Activated naive CD8-positive, alpha-beta T cell treated with anti-CD3 and anti-CD28 coated beads for 36 hours (primary cell): Measurements from ENCODE around the gene ANAPC2. TPM values are rescaled to one million over a fixed set of nuclear protein-coding genes. Genes with fewer than 3 reads are reported as not detected.
"Not testable (repeated sequence)": the region's sequence is repeated elsewhere in the genome, so short reads cannot be mapped to it uniquely, and the experiment has no call there.

ENCODE experiments used
- DNase-seq: peaks from one replicate; pipeline ENCODE4 v3.0.0; 2021
- H3K27ac Mint-ChIP-seq: one replicate; pipeline ENCODE4 v1.8.0; 2022; ENCODE audit warnings: mild to moderate bottlenecking, moderate library complexity, mixed read lengths
- H3K27me3 Mint-ChIP-seq: one replicate; pipeline ENCODE4 v1.8.0; 2022; ENCODE audit warnings: mild to moderate bottlenecking, mixed read lengths
- H3K36me3 Mint-ChIP-seq: one replicate; pipeline ENCODE4 v1.8.0; 2021; ENCODE audit warnings: mild to moderate bottlenecking, mixed read lengths
- H3K4me1 Mint-ChIP-seq: one replicate; pipeline ENCODE4 v1.8.0; 2021; ENCODE audit warnings: mixed read lengths
- H3K4me3 Mint-ChIP-seq: one replicate; pipeline ENCODE4 v1.8.0; 2022; ENCODE audit warnings: mild to moderate bottlenecking, moderate library complexity, mixed read lengths
- H3K9me3 Mint-ChIP-seq: one replicate; pipeline ENCODE4 v1.8.0; 2022; ENCODE audit warnings: mixed read lengths
- total RNA-seq, 2 experiments: library from RNA; stranded (reverse); gene quantifications; one replicate each; pipeline ENCODE4 v1.2.3, GENCODE V29; 2021

ANAPC2 gene
- total RNA-seq, 2 experiments from 2014 or later = 42.6 to 48.3 TPM

DNA sequence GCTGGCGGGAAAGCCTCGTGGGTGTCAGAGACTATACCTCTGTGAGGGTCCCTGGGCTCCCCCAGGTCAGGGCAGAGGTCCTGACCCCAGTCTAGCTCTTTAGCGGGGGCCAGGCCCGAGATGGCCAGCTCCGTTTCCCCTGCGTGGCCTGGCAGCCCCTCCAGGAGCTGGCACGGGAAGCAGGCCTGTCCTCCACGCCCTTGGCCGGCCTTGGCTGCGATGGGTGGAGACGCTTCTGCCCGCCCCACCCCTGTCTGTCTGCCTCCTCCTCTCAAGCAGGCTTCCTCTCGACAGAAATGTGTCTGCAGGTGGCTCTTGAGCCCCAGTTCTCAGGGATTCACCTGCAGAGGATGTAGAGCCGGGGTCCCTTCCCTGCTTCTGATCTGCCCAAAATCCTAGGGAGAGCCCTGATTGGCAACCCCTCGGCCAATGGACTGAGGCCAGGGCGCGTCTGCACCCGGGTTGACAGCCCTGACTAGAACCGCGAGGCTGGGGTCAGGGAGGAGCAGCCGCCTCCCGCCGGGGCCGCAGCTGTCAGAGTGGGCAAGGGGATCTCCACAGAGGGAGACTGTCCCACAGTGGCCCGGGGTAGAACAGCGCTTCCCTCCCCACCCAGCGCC, 52.0 kb downstream of the ANAPC2 start:
- no peak for DNase-seq
- peaks cover 73% of the 10 kb centered on the region for H3K27me3 Mint-ChIP-seq
- no peaks in the 10 kb centered on the region for H3K36me3 Mint-ChIP-seq
- H3K9me3 Mint-ChIP-seq = no peaks in the 10 kb centered on the region
- no peak overlapping the region for H3K4me3 Mint-ChIP-seq
- H3K27ac Mint-ChIP-seq = no peak overlapping the region
- H3K4me1 Mint-ChIP-seq = peaks cover 2% of the 10 kb centered on the region

- not testable (repeated sequence) for H3K4me3 Mint-ChIP-seq, H3K9me3 Mint-ChIP-seq, H3K36me3 Mint-ChIP-seq, H3K27ac Mint-ChIP-seq, H3K4me1 Mint-ChIP-seq, DNase-seq
- peaks cover 67% of the 10 kb centered on the region for H3K27me3 Mint-ChIP-seq
Observed at GRCh38 chr9:137135154-137135553, 53.2 kb downstream of the ANAPC2 start.

DNA sequence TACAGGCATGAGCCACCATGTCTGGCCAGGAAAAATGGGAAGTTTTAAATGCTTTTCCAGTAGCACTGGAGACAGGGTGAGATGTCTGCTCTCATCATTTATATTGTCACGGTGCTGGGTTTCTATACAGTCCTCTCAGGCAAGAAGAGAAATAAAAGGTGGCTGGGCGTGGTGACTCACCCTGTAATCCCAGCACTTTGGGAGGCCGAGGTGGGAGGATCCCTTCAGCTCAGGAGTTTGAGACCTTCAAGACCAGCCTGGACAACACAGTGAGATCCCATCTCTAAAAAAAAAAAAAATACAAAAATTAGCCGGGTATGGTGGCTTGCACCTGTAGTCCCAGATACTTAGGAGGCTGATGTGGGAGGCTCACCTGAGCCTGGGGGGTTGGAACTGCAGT, 54.2 kb downstream of the ANAPC2 start:
- Mint-ChIP-seq H3K36me3 (no peaks in the 10 kb centered on the region), H3K27ac (no peak overlapping the region)
- DNase-seq = no peak

DNA sequence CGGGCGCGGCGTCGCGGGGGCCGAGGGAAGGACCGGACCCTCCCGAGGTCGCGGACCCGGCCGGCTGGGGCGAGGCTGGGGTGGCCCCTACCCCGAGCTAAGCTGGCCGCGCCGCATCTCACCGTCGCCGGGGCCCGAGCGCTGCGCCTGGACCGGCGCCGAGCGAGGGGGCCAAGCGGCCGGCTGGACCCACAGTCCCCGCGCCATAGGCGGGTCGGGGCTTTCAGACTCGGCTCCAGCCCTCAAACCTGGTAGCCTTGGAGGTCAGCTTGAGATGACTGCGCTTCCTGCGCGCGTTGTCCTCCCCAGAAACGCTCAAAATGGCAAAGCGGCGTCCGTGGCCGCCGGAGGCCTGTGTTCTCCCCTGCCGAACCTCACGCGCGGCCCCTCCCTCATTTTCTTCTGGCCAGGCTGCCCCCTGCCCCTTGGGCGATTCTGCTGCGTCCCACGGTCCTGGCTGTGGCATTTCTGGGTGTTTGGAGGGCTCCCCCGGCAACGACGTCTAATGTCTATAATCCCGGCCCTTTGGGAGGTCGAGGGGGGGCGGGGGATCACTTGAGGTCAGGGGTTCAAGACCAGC, 58.1 kb downstream of the ANAPC2 start:
- peaks cover 31% of the 10 kb centered on the region for H3K27me3 Mint-ChIP-seq
- peak overlapping the region; percentile 77 for H3K4me3 Mint-ChIP-seq
- H3K36me3 Mint-ChIP-seq = peaks cover 9% of the 10 kb centered on the region
- DNase-seq = no peak
- H3K27ac Mint-ChIP-seq = peak overlapping the region; percentile 63
- peaks cover 21% of the 10 kb centered on the region for H3K4me1 Mint-ChIP-seq
- H3K9me3 Mint-ChIP-seq = no peaks in the 10 kb centered on the region

More for the DNA sequence above, 54.2 kb downstream of the ANAPC2 start:
- peaks cover 2% of the 10 kb centered on the region for H3K4me1 Mint-ChIP-seq
- peaks cover 58% of the 10 kb centered on the region for H3K27me3 Mint-ChIP-seq
- no peak overlapping the region for H3K4me3 Mint-ChIP-seq
- H3K9me3 Mint-ChIP-seq = no peaks in the 10 kb centered on the region

DNA sequence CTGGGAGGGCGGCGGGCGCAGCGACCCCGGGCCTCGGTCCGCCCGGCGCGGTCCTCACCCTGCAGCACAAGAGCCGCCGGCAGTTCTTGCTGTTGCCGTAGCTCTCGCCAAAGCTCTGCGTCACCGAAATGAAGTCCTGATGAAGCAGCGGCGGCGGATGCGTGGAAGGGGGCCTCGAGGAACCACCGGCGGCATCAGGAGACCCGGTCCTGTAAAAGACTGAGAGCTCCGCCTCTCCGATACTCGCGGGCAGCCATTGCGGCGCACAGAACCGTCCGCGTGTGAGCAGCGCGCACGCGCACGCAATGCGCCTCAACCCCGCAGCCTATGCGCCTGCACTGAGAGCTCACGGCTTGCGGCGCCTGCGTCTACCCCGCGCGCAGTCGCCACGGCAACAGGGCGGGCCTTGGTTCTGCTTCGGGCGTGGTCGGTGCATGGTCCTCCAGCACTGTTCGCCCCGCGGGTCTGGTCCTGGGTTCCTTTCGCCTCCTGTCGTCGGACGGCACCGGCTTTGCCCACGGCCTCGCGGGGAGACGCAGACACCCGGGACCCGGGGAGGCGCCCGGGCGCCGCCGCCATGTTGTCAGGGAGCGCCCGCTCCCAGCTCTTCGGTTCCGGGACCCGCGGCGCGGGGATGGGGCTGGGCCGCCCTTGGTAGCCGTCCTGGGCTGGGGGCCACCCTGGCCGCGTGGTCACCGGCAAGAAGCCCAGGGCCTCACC, 58.7 kb downstream of the ANAPC2 start:
- peaks cover 28% of the 10 kb centered on the region for H3K27me3 Mint-ChIP-seq
- H3K9me3 Mint-ChIP-seq = no peaks in the 10 kb centered on the region
- peaks cover 9% of the 10 kb centered on the region for H3K36me3 Mint-ChIP-seq
- peak overlapping the region; percentile 96 for H3K4me3 Mint-ChIP-seq
- peaks cover 21% of the 10 kb centered on the region for H3K4me1 Mint-ChIP-seq
- peak; percentile 92 for DNase-seq
- H3K27ac Mint-ChIP-seq = peak overlapping the region; percentile 66

DNA sequence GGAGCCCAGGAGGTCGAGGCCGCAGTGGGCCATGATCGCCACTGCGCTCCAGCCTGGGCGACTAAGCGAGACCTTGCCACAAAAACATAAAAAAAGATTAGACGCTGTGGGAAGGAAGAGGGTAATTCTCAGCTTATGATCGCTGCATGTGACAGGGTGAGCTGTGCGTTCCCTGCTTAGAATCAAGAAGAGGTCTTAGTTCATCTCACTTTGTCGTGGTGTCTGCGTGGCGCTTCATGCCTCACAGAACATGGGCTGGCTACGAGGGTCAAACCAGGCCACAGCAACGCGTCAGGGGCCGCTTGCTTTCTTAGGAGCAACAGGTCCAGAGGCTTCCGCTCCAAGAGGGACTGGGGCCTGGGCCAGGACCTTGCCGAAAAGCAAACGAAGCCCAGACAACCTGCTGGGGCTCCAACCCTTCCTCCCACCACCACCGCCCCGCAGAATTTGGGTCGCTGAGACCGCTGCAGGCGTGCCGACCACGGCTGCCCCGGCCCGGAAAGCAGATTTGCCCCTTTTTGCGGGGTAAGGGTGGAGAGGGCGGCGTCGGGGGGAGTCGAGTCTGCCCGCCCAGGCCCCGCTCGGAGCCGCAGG, 59.4 kb downstream of the ANAPC2 start:
- Mint-ChIP-seq H3K27ac (peak overlapping the region; percentile 92), H3K27me3 (peaks cover 21% of the 10 kb centered on the region), H3K4me3 (peak overlapping the region; percentile 96), H3K4me1 (peaks cover 21% of the 10 kb centered on the region), H3K36me3 (peaks cover 9% of the 10 kb centered on the region), H3K9me3 (no peaks in the 10 kb centered on the region)
- DNase-seq = no peak

DNA sequence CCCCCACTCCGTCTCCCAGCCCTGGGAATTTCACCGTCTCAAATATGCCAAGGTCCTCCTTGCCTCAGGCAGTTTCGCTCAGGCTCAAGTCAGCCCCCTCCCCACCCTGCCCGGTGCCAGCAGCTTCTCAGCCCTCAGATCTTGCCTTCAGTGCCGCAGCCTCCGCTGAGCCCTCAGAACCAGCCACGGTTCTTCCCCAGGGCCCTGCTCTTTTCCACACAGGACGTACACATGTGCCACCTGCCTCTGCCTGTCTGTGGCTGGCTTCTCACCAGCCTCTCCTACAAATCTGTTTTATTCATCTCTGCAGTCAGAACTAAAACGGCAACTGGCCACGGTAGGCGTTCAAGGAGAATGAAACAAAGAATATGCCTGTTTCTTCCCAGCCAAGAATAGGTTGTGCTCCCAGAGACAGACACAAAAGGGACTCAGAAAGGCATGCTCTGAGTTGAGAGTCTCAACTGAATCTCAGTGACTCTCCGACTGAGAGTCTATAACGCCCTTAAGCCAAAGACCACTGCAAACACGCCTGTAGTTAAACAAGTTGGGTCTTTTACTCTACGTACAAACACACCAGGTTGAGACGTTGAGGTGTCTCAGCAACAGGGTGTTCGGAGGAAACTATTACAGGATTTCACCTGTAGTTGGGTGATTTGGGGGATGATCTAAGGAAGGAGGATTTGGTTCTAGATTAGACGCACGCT, 60.0 kb downstream of the ANAPC2 start:
- peak overlapping the region; percentile 92 for H3K27ac Mint-ChIP-seq
- H3K27me3 Mint-ChIP-seq = peaks cover 19% of the 10 kb centered on the region
- no peak for DNase-seq
- peaks cover 22% of the 10 kb centered on the region for H3K4me1 Mint-ChIP-seq
- H3K36me3 Mint-ChIP-seq = peaks cover 9% of the 10 kb centered on the region
- H3K4me3 Mint-ChIP-seq = peak overlapping the region; percentile 96
- no peaks in the 10 kb centered on the region for H3K9me3 Mint-ChIP-seq

GRCh38 chr9:137127301-137128157, 60.8 kb downstream of the ANAPC2 start:
- peak overlapping the region; percentile 96 for H3K4me3 Mint-ChIP-seq
- H3K27me3 Mint-ChIP-seq = peaks cover 11% of the 10 kb centered on the region
- H3K36me3 Mint-ChIP-seq = peaks cover 9% of the 10 kb centered on the region
- DNase-seq = no peak
- peaks cover 24% of the 10 kb centered on the region for H3K4me1 Mint-ChIP-seq
- H3K9me3 Mint-ChIP-seq = no peaks in the 10 kb centered on the region
- peak overlapping the region; percentile 92 for H3K27ac Mint-ChIP-seq

GRCh38 chr9:137126786-137127185, 61.6 kb downstream of the ANAPC2 start:
- H3K27ac Mint-ChIP-seq = peak overlapping the region; percentile 91
- peaks cover 9% of the 10 kb centered on the region for H3K27me3 Mint-ChIP-seq
- peak overlapping the region; percentile 96 for H3K4me3 Mint-ChIP-seq
- no peaks in the 10 kb centered on the region for H3K9me3 Mint-ChIP-seq
- H3K4me1 Mint-ChIP-seq = peaks cover 26% of the 10 kb centered on the region
- DNase-seq = no peak
- H3K36me3 Mint-ChIP-seq = peaks cover 9% of the 10 kb centered on the region

Other genes with a start within 250 kb of the ANAPC2 start
- gene FBXW5, start 243.8 kb downstream of the ANAPC2 start, total RNA-seq = 10 to 100 TPM; 55.6 to 59.3 TPM
- under 1 TPM in 1 of 2 experiments, not detected in 1; 0.90 TPM for gene C8G, start 243.3 kb downstream of the ANAPC2 start, total RNA-seq
- 1 to 10 TPM in 1 of 2 experiments, under 1 TPM in 1; 0.84 to 1.2 TPM for gene LCN12, start 236.3 kb downstream of the ANAPC2 start, total RNA-seq
- not detected for gene PTGDS, start 211.1 kb downstream of the ANAPC2 start, total RNA-seq
- not detected for gene LCNL1, start 205.6 kb downstream of the ANAPC2 start, total RNA-seq
- gene PAXX, start 196.1 kb downstream of the ANAPC2 start, total RNA-seq = 10 to 100 TPM; 57.2 to 60.1 TPM
- not detected for gene CLIC3, start 192.0 kb downstream of the ANAPC2 start, total RNA-seq
- gene ABCA2, start 160.3 kb downstream of the ANAPC2 start, total RNA-seq = 1 to 10 TPM; 4.2 to 4.9 TPM
- not detected for gene FUT7, start 156.5 kb downstream of the ANAPC2 start, total RNA-seq
- 10 to 100 TPM; 13.2 to 13.5 TPM for gene NPDC1, start 142.4 kb downstream of the ANAPC2 start, total RNA-seq
- not detected for gene ENTPD2, start 134.5 kb downstream of the ANAPC2 start, total RNA-seq
- 10 to 100 TPM; 15.2 to 15.4 TPM for gene SAPCD2, start 118.0 kb downstream of the ANAPC2 start, total RNA-seq
- gene UAP1L1, start 111.0 kb downstream of the ANAPC2 start, total RNA-seq = 10 to 100 TPM; 22.9 to 23.5 TPM
- 10 to 100 TPM; 24.7 to 25.1 TPM for gene MAN1B1, start 101.6 kb downstream of the ANAPC2 start, total RNA-seq
- 100 to 1,000 TPM; 267 to 289 TPM for gene DPP7, start 73.8 kb downstream of the ANAPC2 start, total RNA-seq
- gene GRIN1, start 49.4 kb downstream of the ANAPC2 start, total RNA-seq = not detected
- gene LRRC26, start 18.5 kb downstream of the ANAPC2 start, total RNA-seq = not detected
- not detected for gene TMEM210, start 16.5 kb downstream of the ANAPC2 start, total RNA-seq
- gene SSNA1, start 116 bp upstream of the ANAPC2 start, total RNA-seq = 10 to 100 TPM; 78.1 to 80.1 TPM
- gene TPRN, start 12.2 kb upstream of the ANAPC2 start, total RNA-seq = 1 to 10 TPM; 7.3 to 7.6 TPM
- gene TMEM203, start 17.1 kb upstream of the ANAPC2 start, total RNA-seq = 10 to 100 TPM; 37.9 TPM
- gene NDOR1, start 17.1 kb upstream of the ANAPC2 start, total RNA-seq = 10 to 100 TPM; 37.6 to 38.8 TPM
- gene RNF208, start 33.7 kb upstream of the ANAPC2 start, total RNA-seq = 1 to 10 TPM; 6.0 to 7.1 TPM
- gene CYSRT1, start 36.6 kb upstream of the ANAPC2 start, total RNA-seq = under 1 TPM; 0.32 to 0.49 TPM
- gene RNF224, start 38.9 kb upstream of the ANAPC2 start, total RNA-seq = not detected
- gene SLC34A3, start 42.3 kb upstream of the ANAPC2 start, total RNA-seq = not detected
- 100 to 1,000 TPM; 271 to 274 TPM for gene TUBB4B, start 52.7 kb upstream of the ANAPC2 start, total RNA-seq
- gene STPG3, start 62.7 kb upstream of the ANAPC2 start, total RNA-seq = not detected
- gene NELFB, start 66.8 kb upstream of the ANAPC2 start, total RNA-seq = 10 to 100 TPM; 54.4 to 56.4 TPM
- 1 to 10 TPM; 3.6 to 3.9 TPM for gene TOR4A, start 89.2 kb upstream of the ANAPC2 start, total RNA-seq
- 1 to 10 TPM; 5.0 to 5.3 TPM for gene NRARP, start 113.7 kb upstream of the ANAPC2 start, total RNA-seq
- gene EXD3, start 234.6 kb upstream of the ANAPC2 start, total RNA-seq = 1 to 10 TPM; 3.6 to 4.2 TPM
- under 1 TPM; 0.66 to 0.76 TPM for gene NOXA1, start 234.8 kb upstream of the ANAPC2 start, total RNA-seq